NCI-H187 treated with DMSO at 0.1 percent for 48 hours (cell line): ENCODE measurements around the gene MYF5.
"Not testable (repeated sequence)": the region's sequence is repeated elsewhere in the genome, so short reads cannot be mapped to it uniquely, and the experiment has no call there.

Source experiments
- DNase-seq: peaks from one replicate; lab custom pipeline; 2025; lab: John Stamatoyannopoulos, UW

MYF5 gene

DNA sequence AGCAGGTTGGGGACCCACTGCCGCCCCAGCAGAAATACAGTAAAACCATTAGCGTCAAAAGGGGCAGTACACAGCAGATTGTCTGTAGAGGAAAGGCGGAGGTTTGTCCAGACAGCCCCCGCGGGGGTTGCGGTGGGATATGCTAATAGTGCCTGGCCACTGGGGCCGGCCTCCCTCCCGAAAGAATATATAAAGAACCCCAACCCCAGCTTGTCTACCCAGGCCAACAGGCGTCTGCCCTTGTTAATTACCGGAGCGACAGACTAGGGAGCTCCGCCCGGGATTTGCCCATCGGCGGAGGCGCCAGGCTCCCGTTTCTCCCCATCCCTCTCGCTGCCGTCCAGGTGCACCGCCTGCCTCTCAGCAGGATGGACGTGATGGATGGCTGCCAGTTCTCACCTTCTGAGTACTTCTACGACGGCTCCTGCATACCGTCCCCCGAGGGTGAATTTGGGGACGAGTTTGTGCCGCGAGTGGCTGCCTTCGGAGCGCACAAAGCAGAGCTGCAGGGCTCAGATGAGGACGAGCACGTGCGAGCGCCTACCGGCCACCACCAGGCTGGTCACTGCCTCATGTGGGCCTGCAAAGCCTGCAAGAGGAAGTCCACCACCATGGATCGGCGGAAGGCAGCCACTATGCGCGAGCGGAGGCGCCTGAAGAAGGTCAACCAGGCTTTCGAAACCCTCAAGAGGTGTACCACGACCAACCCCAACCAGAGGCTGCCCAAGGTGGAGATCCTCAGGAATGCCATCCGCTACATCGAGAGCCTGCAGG lies at the start of gene MYF5:
TSS of gene MYF5 (plus strand) at position 217 of the 774 bp plus-strand sequence. CDS start at position 369, 152 bp downstream.
- no peak for DNase-seq

- DNase-seq = no peak
These were observed 46.5 kb upstream of the MYF5 start for GRCh38 chr12:80670214-80670613.

DNA sequence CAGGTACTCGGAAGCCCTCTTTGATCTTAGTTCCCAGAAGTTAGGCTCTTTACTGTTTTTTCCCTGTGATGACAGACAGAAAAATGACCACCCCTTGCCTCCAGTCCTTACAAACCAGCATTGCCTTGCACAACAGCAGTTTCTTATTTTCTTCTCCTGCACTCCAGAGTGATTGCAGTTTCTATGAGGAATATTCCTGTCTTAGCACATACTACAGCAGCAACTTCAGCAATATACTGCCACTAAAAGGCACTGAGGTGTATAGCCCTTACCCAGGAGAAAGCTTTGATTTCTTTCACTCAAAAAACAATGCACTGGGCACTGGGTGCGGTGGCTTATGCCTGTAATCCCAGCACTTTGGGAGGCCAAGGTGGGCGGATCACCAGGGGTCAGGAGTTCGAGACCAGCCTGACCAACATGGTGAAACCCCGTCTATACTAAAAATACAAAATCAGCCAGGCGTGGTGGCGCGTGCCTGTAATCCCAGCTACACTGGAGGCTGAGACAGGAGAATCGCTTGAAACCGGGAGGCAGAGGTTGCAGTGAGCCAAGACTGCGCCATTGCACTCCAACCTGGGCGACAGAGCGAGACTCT lies 40.6 kb upstream of the MYF5 start:
- DNase-seq = not testable (repeated sequence)

GRCh38 chr12:80676856-80677255 lies 39.9 kb upstream of the MYF5 start:
- DNase-seq = no peak

DNA sequence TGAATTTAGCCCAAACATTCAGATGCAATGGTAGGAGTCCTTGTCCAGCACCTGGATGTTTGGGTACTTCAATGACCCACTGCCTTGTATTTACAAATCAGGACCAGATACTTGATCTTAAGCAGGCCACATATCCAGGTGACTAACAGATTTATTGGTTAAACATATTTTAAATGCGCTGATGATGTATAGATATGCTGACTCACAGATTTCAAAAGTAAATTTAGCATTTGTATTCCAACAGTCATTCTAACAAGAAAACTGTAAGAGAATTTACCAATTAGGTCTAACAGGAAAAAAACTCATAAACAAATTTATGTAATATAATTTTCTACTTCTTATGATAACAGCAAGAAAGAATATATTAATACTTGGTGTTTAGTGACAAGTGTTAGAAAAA lies 38.7 kb upstream of the MYF5 start:
- DNase-seq = no peak

DNA sequence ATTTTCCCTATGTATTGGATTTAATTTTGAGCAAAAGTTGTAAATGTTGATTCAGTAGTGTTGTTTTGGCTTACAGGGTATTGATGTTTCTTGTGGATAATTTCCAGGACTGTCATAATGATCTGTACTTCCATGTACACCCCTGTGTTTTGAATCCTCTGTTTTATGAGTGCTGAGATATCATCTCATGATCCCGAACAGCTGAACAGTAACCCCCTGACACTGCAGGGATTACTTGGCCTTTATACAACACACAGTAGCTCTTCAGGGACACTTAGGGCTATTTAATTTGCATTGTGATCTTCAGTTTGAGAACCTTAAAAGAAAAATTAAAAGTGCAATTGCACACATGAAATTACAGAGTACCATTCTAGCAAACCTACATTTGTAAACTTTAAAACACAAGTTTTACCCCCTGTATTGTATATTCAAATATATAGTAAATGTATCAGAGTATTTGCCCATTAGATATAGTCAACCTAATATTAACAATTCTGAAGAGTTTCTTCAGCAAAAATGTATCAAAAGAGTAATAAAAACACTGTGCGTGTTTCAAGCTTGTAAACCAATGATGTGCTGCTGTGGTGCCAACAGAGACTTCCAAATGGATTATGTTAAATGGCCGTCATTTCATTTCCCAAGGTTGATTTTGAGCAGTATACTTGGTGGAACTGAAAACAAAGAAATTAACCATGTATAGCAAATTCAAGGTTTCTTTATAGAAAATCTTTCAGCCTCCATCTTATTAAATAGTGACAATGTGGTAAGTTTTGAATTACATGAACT lies 37.2 kb upstream of the MYF5 start:
- DNase-seq = no peak

- no peak for DNase-seq
These were observed 35.4 kb upstream of the MYF5 start for GRCh38 chr12:80681287-80681686.

- DNase-seq = no peak
These were observed 34.9 kb upstream of the MYF5 start for GRCh38 chr12:80681786-80682185.

DNA sequence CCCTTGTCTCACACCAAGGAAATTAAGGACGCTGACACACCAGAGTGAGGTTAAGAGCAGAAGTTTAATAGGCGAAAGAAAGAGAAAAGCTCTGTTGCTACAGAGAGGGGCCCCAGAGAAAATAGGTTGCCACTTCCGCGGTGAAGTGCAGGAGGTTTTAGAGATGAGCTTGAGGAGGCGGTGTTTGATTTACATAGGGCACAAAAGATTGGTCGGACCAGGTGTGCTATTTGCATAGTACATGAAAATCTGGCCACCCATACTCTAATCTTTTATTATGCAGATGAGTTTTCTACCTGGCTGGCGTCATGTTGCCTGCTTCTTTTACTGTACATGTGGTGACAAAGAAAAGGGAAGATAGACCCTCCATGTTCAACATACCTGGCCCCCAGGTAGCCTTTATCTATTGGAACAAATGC lies 32.6 kb upstream of the MYF5 start:
- DNase-seq = no peak

GRCh38 chr12:80690090-80690489 lies 26.6 kb upstream of the MYF5 start:
- no peak for DNase-seq

- DNase-seq = no peak
These were observed 26.2 kb upstream of the MYF5 start for GRCh38 chr12:80690513-80690912.

DNA sequence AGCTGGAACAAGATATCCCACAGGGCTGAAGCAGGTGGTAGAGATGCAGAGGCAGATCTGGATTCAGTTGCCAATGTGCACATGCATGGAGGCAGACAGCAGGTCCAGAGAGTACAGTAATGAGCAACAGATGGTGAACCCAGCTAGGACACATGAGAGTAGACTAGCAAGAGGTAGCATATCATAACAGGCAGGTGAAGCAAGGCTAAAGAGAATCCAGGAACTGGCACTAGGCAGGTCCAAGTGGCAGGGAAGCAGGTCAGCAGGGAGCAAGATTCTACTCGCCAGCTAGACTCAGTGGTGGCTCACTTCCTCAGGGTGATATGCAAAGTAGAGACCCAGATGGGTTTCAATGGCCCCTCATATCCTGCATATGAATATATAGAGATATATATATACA lies 24.6 kb upstream of the MYF5 start:
- no peak for DNase-seq

DNA sequence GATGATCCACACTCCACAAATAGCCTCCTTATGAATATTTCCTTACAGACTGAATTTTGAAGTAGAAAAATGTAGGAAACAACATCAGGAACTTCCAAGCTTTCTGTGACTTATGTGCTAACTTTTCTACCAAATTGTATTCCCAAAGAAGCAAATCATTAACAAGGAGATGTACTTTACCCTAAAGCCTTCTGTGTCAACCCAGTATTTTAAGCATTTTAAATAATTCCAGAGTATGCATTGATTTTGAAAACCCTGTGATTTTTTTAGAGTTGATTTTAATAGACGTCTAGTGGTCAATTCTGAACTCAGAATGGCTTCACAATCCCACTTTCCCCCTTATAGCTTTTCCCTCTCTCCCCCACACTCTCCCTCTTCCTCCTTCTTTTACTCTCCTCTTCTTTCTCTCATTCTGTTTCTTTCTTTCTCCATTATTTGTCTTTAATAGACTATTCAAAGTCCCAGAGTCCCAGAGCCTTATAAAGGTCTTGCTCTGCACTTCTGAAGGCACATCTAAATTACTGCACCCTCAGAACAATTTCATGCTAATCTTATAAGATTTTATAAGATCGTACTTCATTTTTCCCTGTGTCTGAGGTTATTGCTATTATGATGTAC lies 19.3 kb upstream of the MYF5 start:
- no peak for DNase-seq

DNA sequence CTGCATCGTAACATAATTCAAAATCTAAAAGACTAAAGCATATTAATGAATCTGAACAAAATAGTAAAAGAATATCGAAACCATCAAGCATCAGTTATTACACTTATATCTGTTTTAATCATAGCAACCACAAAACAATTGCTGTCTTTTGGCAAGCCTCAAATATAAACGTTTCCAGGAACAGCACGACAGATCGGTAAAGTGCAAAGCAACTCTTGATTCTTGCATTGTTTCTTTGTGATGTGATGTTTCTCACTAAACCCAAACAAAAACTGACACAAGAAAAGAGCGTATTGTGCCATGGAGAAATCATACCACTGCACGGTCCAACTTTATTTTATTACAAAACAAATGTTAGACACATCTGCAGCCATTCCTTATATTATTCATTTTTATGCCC lies 18.5 kb upstream of the MYF5 start:
- no peak for DNase-seq

DNA sequence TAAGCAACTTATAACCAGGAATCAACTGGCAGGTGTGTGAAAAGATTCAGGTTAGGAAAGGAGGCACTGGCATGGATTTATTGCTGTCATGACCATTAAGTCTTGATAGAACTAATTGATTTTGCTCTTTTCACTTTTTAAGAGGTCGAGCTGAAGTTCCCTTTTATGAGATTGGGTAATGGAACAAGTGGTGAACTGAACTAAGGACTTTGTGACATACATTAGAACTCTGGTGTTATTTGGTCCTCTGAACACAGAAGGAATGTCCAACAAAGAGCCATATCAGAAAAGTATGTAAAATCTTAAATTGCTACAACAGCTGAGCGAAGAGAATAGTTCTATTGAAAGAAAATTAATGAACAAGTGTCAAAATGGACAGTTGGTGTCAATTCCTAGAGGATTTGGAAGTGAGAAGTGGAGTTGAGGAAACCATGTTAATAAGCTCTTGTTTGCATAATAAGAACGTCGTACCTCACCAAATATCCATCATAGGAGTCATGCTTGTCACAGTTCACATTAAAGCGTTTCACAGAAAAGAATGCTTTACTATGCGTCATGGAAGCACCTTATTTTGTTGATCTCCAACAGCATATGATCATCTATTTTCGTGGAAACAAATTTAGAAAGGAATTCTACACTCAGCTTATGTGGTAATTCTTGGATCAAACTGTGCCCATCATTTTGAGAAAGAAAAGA lies 17.7 kb upstream of the MYF5 start:
- no peak for DNase-seq

DNA sequence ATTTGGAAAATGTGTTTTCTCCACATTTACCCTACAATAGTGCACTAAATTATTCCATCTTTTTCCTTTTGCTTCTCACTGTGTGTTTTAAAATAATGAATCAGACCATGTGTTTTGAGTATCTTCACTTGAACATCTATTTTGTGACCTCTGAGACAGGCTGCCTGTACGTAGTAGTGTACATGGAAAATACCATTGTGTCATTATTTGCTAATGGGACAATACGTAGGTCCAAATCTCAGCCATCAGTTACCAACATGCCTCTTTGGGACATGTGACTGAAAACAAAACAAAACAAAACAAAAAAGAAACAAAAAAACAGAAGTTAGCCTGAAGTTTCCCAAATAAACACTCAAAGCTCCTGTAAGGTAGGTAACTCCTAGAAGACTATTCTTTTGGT lies 16.4 kb upstream of the MYF5 start:
- DNase-seq = no peak

GRCh38 chr12:80701388-80701787 lies 15.3 kb upstream of the MYF5 start:
- no peak for DNase-seq

DNA sequence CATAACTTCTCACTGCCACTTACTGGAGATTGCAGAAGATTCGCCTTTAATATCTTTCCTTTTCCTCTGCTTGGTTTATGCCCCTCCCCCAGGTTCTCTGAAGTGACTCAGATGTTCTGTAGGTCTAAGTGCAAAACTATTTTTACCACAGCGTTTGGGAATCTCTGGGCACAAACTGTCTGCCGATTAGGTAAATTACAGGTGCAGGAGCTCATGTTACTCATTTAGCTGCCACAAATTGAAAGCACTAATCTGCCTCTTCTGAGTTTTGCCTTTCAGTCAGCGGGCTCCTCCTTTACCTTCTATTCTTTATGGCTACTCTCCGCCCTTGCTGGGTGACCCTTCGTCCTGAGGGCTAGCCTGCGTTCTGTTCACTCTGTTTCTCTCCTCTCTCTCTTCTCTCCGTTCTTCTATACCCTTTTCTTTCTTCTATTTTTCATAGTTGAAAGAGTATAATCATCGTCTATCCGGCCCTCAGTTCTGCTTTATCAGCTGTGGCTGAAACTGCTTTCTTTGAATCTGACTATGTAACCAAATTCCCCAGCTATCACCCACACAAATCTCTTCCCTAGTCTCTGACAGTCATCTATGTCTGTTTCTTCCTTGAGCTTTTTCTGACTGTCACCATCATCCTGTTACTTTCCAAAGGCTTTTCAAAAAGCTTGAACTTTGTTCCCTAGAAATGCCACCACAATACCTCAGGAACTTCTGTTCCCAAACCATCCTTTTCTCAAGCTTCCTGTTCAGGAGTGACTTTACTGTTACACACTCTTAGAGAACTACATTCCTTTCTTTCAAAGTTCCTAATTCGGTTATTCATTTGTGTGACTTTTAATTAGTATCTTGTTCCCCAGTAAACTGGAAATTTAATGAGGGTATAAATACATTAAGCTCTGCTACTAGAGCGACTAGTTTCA lies 13.6 kb upstream of the MYF5 start:
- DNase-seq = no peak

DNA sequence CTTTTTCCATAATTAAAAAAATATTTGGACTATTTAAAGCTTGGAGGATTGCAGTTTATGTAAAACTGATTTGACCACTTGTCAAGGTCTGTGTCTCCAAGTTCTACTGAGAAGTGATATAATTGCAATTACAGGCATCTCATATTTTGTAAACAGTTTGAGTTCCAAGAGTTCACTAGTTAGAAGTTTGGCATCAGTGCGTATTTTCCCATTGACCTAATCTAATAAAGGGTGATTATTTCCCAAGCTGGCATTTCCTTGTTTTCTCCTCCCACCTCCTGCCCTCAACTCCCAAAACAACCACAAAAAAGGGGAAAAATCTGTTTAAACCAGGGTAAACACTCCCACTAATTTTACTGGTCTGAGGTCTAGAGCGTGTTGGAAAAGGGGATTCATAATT lies 12.3 kb upstream of the MYF5 start:
- DNase-seq = no peak

DNA sequence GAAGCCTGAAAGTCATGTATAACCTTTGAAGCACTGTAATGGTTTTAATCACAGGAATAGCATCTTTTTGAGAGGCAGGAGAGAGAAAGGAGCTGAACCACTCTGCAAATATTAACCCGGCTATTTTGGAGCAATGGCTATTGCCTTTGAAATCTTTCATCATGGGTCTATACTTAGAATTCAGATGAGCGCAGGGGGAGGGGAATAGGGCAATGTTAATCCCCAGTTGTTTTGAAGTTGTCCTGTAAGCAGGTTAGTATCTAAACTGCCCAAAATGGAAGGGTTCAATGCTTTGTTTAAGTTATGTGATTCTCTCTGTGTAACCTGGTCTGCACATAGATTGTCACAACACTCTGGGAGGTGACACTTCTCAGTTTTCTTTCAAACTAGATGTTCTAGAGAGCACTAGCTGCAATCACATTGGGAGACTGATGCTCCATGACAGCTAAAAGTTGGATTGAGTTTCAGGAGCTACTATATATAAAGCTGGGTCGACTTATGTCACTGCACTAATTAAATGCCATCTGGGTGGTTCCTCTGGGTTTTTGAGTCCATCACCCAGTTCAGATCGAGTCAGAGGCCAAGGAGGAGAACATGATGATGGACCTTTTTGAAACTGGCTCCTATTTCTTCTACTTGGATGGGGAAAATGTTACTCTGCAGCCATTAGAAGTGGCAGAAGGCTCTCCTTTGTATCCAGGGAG lies 9.4 kb upstream of the MYF5 start, which contains the start of gene MYF6:
TSS of gene MYF6 (plus strand) at position 509 of the 704 bp plus-strand sequence. CDS start at position 595, 86 bp downstream.
- DNase-seq = no peak
